HepG2 (cell line): ENCODE results near the gene CYP2W1. TPM values are rescaled to one million over a fixed set of nuclear protein-coding genes. Genes with fewer than 3 reads are reported as not detected.
A peak's percentile ranks its signal among the peaks of the same experiment; 100 is the strongest.

Experiments
- ATAC-seq: fragments of 200-7000 bp; cut with Tn5 transposase; 3 replicates; pipeline ENCODE4 v1.9.1; 2020; ENCODE audit warnings: mild to moderate bottlenecking, moderate library complexity
- BruUV-seq: library from RNA; stranded (reverse); fragments of 400-500 nt; replicated peaks from 2 replicates; lab custom pipeline; 2021; lab: Mats Ljungman, UMichigan
- CTCF ChIA-PET: fragments of 300-600 bp; formaldehyde crosslinking; extraction: SDS; loops from one replicate; lab custom pipeline; 2021; ENCODE audit warnings: low total read pairs, inconsistent platforms, low intra/inter-chr PET ratio; lab: Yijun Ruan, JAX
- POLR2A ChIA-PET: fragments of 350-600 bp; sonication (Branson Sonifier 250); formaldehyde crosslinking; loops from one replicate; lab custom pipeline; 2020; ENCODE audit warnings: antibody characterized with exemption, inconsistent platforms; lab: Yijun Ruan, JAX
- DNase-seq: peaks from one replicate; pipeline ENCODE4 v3.0.0-alpha.2; 2015; ENCODE audit warnings: low spot score
- FAIRE-seq: peaks from 3 replicates; lab custom pipeline; 2011; peaks lifted over from hg19 to GRCh38; lab: Jason Lieb, UNC
- H2AFZ ChIP-seq: one replicate; pipeline ENCODE4 v1.6.1; 2011; ENCODE audit warnings: low read length, inconsistent platforms
- H3K27ac ChIP-seq: fragments of 300-600 bp; 3 replicates; pipeline ENCODE4 v1.8.0; 2011; ENCODE audit warnings: mixed run types, mild to moderate bottlenecking, mixed read lengths, low read length, inconsistent platforms; ENCODE audit not compliant: insufficient read depth; ENCODE audit errors: extremely low read length
- H3K27me3 ChIP-seq, 2 experiments: fragments of 200-600 bp in 1 of 2; 2 replicates in 1 of 2; 3 replicates in 1 of 2; pipeline versions ENCODE4 v1.6.0 to v1.8.0; 2011; ENCODE audit warnings: low read length in 2 of 2, mild to moderate bottlenecking in 2 of 2, moderate library complexity in 2 of 2, inconsistent platforms in 1 of 2; ENCODE audit not compliant: insufficient read depth in 2 of 2, control insufficient read depth in 1 of 2
- H3K36me3 ChIP-seq, 2 experiments: fragments of 200-600 bp in 1 of 2; replicated peaks in 1 of 2; 2 replicates in 1 of 2; 3 replicates in 1 of 2; pipeline versions ENCODE4 v1.5.1 to v1.8.0; 2011; ENCODE audit warnings: low read length in 2 of 2, inconsistent platforms in 1 of 2; ENCODE audit not compliant: insufficient read depth in 2 of 2, control insufficient read depth in 1 of 2
- H3K4me1 ChIP-seq: 2 replicates; pipeline ENCODE4 v1.5.1; 2012; ENCODE audit warnings: low read length, inconsistent platforms; ENCODE audit not compliant: insufficient read depth
- H3K4me2 ChIP-seq: 2 replicates; pipeline ENCODE4 v1.6.0; 2011; ENCODE audit warnings: low read depth, low read length, inconsistent platforms
- H3K4me3 ChIP-seq, 3 experiments: fragments of 200-600 bp in 1 of 3; sonication (generic), shearing (Covaris generic) in 1 of 3; replicated peaks in 1 of 3; 2 replicates each; pipeline ENCODE4 v1.5.1; 2011 to 2016; ENCODE audit warnings: low read length in 3 of 3, inconsistent platforms in 2 of 3, low read depth in 2 of 3, mild to moderate bottlenecking in 2 of 3, control low read depth in 1 of 3, mixed read lengths in 1 of 3; ENCODE audit not compliant: insufficient read depth in 1 of 3
- H3K79me2 ChIP-seq: one replicate; pipeline ENCODE4 v1.6.1; 2011; ENCODE audit warnings: low read length, inconsistent platforms; ENCODE audit not compliant: insufficient read depth
- H3K9ac ChIP-seq: 2 replicates; pipeline ENCODE4 v1.6.0; 2011; ENCODE audit warnings: mild to moderate bottlenecking, low read depth, low read length, inconsistent platforms; ENCODE audit not compliant: insufficient read depth
- H3K9me3 ChIP-seq: 2 replicates; pipeline ENCODE4 v1.5.1; 2012; ENCODE audit warnings: mild to moderate bottlenecking, low read length
- H4K20me1 ChIP-seq: 2 replicates; pipeline ENCODE4 v1.6.0; 2011; ENCODE audit warnings: inconsistent platforms, mild to moderate bottlenecking, low read length, moderate library complexity; ENCODE audit not compliant: insufficient read depth
- ASH2L ChIP-seq: fragments of 300-600, 200-600 bp; sonication (generic); IDR thresholded peaks from 2 replicates; pipeline ENCODE4 v1.7.0; 2017; ENCODE audit warnings: low read depth, mild to moderate bottlenecking, moderate library complexity, mixed read lengths, low read length; ENCODE audit not compliant: insufficient read length
- EEA1 ChIP-seq: sonication (generic); formaldehyde crosslinking; IDR thresholded peaks from 2 replicates; pipeline ENCODE4 v1.5.1; 2020; ENCODE audit warnings: mild to moderate bottlenecking, missing genetic modification reagents, borderline replicate concordance
- MZF1 ChIP-seq: sonication (generic); formaldehyde crosslinking; IDR thresholded peaks from 2 replicates; pipeline ENCODE4 v1.8.1; 2023; ENCODE audit warnings: mild to moderate bottlenecking, missing genetic modification reagents, borderline replicate concordance
- NONO ChIP-seq, 2 experiments: fragments of 450-650 bp in 1 of 2; sonication (generic) in 1 of 2; formaldehyde crosslinking in 1 of 2; IDR thresholded peaks in 1 of 2; conservative IDR thresholded peaks in 1 of 2; 2 replicates each; pipeline versions ENCODE4 v1.6.1 to v1.8.0; 2017 to 2022; ENCODE audit warnings: mild to moderate bottlenecking in 1 of 2, missing genetic modification reagents in 1 of 2, moderate library complexity in 1 of 2
- POLR2A ChIP-seq, 2 experiments: IDR thresholded peaks; 2 replicates each; pipeline ENCODE4 v1.6.1; 2011; ENCODE audit warnings: low read depth in 2 of 2, low read length in 2 of 2, mild to moderate bottlenecking in 1 of 2, moderate library complexity in 1 of 2; ENCODE audit not compliant: insufficient read depth in 1 of 2
- STAG1 ChIP-seq: sonication (generic); formaldehyde crosslinking; IDR thresholded peaks from 2 replicates; pipeline ENCODE4 v1.4.0; 2020; ENCODE audit warnings: missing genetic modification reagents
- TOE1 ChIP-seq: sonication (generic); formaldehyde crosslinking; IDR thresholded peaks from 2 replicates; pipeline ENCODE4 v1.4.0; 2020; ENCODE audit warnings: mild to moderate bottlenecking, missing genetic modification reagents
- ZNF136 ChIP-seq: sonication (generic); formaldehyde crosslinking; IDR thresholded peaks from 2 replicates; pipeline ENCODE4 v1.8.1; 2022; ENCODE audit warnings: low read depth, mild to moderate bottlenecking, moderate library complexity, missing genetic modification reagents
- ZNF160 ChIP-seq: sonication (generic); formaldehyde crosslinking; IDR thresholded peaks from 2 replicates; pipeline ENCODE4 v1.8.0; 2022; ENCODE audit warnings: mild to moderate bottlenecking, inconsistent platforms, missing genetic modification reagents
- ZSCAN30 ChIP-seq: sonication (generic); formaldehyde crosslinking; IDR thresholded peaks from 2 replicates; pipeline ENCODE4 v1.5.0; 2020; ENCODE audit warnings: mild to moderate bottlenecking, missing genetic modification reagents
- WGBS: methylation state at CpG from one replicate; pipeline ENCODE4 v1.1.6; 2017; ENCODE audit warnings: low lambda C conversion rate; 5-methylcytosine and 5-hydroxymethylcytosine counted together
- in situ Hi-C: cut with HindIII; loops from 2 replicates; pipeline ENCODE4 v1.10.0; 2017; ENCODE audit warnings: low pct_unique_long_range_greater_than_20kb; ENCODE audit not compliant: extremely low pct_ligation_motif_present
- intact Hi-C: fragments of 100-400 bp; cut with micrococcal nuclease; formaldehyde crosslinking; loops from one replicate; pipeline ENCODE4 v1.10.0; 2022; ENCODE audit not compliant: unreplicated experiment
- polyA plus RNA-seq, 8 experiments: library from polyadenylated mRNA; depleted of rRNA in 3 of 8; stranded (reverse) in 7 of 8; unstranded in 1 of 8; fragments of >200 nt; fragmentation: Illumina TruSeq in 4 of 8; extraction: Trizol in 4 of 8; gene quantifications; 2 replicates each; pipeline versions ENCODE4 v1.2.1 to v1.2.3, GENCODE V29; 2011 to 2016; ENCODE audit warnings: low read depth in 4 of 8, missing spikeins in 1 of 8, mixed read lengths in 1 of 8; ENCODE audit not compliant: insufficient read depth in 1 of 8
- total RNA-seq, 5 experiments: library from RNA; depleted of rRNA; stranded (reverse); fragments of >200 nt; fragmentation: Illumina TruSeq; extraction: Trizol; gene quantifications; 2 replicates each; pipeline ENCODE4 v1.2.3, GENCODE V29; 2016; ENCODE audit warnings: low read depth in 1 of 5
- TF ChIP-seq, protein P1 (sequence below): sonication (generic); formaldehyde crosslinking; IDR thresholded peaks from 2 replicates; pipeline ENCODE4 v1.5.0; 2020; ENCODE audit warnings: missing genetic modification reagents
- TF ChIP-seq, protein P2 (sequence below), 2 experiments: sonication (generic) in 1 of 2; formaldehyde crosslinking in 1 of 2; IDR thresholded peaks; 2 replicates each; pipeline versions ENCODE4 v1.4.0 to v1.6.1; 2018 to 2020; ENCODE audit warnings: missing genetic modification reagents in 2 of 2, borderline replicate concordance in 1 of 2, low read depth in 1 of 2, mild to moderate bottlenecking in 1 of 2, missing biosample characterization in 1 of 2
- TF ChIP-seq, protein P3 (sequence below): sonication (generic); formaldehyde crosslinking; IDR thresholded peaks from 2 replicates; pipeline ENCODE4 v1.4.0; 2020; ENCODE audit warnings: missing genetic modification reagents, borderline replicate concordance

The CYP2W1 gene
- total and polyA plus RNA-seq, 2 of the 13 experiments (the other 11 are each of a cell fraction or from before 2014, with no cell fraction given) = 19.5 to 31.7 TPM

DNA sequence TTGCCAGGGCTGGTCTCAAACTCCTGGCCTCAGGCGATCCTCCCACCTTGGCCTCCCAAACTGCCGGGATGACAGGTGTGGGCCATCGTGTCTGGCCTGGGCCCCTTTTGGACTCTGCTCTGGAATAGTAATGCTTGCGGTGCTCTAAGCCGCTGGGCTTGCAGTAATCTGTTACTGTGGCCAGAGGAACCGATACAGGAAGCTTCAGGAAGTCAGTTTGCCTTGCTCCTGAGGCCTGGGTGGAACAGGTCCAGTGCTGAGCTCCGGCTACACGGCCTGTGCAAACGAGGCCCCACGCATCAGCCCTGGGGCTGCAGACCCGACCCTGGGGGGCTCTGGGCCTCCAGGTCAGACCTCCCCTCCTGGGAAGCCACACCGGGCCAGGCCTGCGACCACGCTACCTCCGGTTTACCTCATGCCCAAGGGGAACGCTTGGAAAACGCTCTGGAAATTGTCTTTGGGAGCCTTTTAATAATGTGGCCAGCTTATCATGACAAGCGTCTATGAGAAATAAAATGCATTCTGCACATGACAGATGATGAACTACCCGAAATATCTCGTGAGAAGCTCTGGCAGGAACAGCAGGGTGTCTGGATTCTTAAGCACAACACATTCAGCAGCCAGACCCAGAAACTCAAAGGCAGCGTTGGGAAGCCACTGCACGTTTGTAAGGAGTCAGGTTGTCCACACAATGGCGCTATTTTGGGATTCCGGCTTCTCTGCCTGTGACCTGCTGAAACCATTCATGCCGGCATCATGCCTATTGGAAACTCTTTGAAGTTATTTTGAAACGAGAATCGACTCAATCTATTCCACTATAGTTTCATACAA lies 18.4 kb upstream of the CYP2W1 start:
- H2AFZ ChIP-seq = no peak overlapping the region
- peak; percentile 64 for DNase-seq
- peaks cover 13% of the 10 kb centered on the region; the same call in 1 of the 2 replicates for H4K20me1 ChIP-seq
- ChIA-PET POLR2A (interaction anchor here (1.0 to 4.5 kb wide), 4 partner anchors 10 to 63 kb away, joined by 5 to 48 read pairs (median 30); partner anchors contain the start of gene COX19), CTCF (interaction anchor here (1.3 to 2.4 kb wide), 2 partner anchors 18 to 28 kb away, joined by 3 to 14 read pairs; partner anchors contain the start of gene CYP2W1)
- no peaks in the 10 kb centered on the region for H3K27me3 ChIP-seq
- BruUV-seq = no TSS peak
- H3K79me2 ChIP-seq = peaks cover 3% of the 10 kb centered on the region
- peak; percentile 74 for FAIRE-seq
- intact Hi-C loops = no loop called here
- H3K27ac ChIP-seq = peak overlapping the region; percentile 59
- peak overlapping the region; percentile 62 for H3K9ac ChIP-seq
- H3K9me3 ChIP-seq = no peaks in the 10 kb centered on the region
- peaks cover 10 to 32% of the 10 kb centered on the region in 2 experiments for H3K36me3 ChIP-seq
- peak; percentile 48 for ATAC-seq
- peak overlapping the region; percentile 86 for H3K4me2 ChIP-seq
- in situ Hi-C loops = no loop called here
- 37% methylated on average over 16 of the region's 27 CpGs for WGBS
- H3K4me3 ChIP-seq = peak overlapping the region in 1 of 3 experiments; percentile 72; a peak in 2 of 6 replicates
- H3K4me1 ChIP-seq = peaks cover 55% of the 10 kb centered on the region
- no peak for TF ChIP-seq NONO (IDR thresholded peaks at IDR 0.05)
- TF ChIP-seq NONO (CRISPR knock-in tag; conservative IDR thresholded peaks at IDR 0.05) = peak; percentile 70
- no peak for TF ChIP-seq TOE1 (CRISPR knock-in tag)
- TF ChIP-seq, protein P1, sequence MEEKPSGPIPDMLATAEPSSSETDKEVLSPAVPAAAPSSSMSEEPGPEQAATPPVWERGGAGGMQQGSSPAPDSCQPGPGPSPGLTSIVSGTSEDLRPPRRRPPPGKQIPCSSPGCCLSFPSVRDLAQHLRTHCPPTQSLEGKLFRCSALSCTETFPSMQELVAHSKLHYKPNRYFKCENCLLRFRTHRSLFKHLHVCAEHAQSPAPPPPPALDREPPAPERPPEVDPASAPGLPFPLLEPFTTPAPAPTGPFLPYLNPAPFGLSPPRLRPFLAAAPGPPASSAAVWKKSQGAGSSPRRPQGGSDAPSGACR (CRISPR knock-in tag) = 0 out of 2 replicates have a peak, but pooled peaks have one; percentile 36
- 0 out of 2 replicates have a peak, but pooled peaks have one; percentile 26 for TF ChIP-seq STAG1 (CRISPR knock-in tag)
- TF ChIP-seq, protein P2, sequence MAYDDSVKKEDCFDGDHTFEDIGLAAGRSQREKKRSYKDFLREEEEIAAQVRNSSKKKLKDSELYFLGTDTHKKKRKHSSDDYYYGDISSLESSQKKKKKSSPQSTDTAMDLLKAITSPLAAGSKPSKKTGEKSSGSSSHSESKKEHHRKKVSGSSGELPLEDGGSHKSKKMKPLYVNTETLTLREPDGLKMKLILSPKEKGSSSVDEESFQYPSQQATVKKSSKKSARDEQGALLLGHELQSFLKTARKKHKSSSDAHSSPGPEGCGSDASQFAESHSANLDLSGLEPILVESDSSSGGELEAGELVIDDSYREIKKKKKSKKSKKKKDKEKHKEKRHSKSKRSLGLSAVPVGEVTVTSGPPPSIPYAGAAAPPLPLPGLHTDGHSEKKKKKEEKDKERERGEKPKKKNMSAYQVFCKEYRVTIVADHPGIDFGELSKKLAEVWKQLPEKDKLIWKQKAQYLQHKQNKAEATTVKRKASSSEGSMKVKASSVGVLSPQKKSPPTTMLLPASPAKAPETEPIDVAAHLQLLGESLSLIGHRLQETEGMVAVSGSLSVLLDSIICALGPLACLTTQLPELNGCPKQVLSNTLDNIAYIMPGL (CRISPR knock-in tag; IDR thresholded peaks at IDR 0.05; ENCODE audit: borderline replicate concordance in 1 of 2, low read depth in 1 of 2) = peak; percentile 5 to 41; a peak in 2 of 4 replicates
- no peak for TF ChIP-seq ZNF136 (CRISPR knock-in tag)
- TF ChIP-seq, protein P3, sequence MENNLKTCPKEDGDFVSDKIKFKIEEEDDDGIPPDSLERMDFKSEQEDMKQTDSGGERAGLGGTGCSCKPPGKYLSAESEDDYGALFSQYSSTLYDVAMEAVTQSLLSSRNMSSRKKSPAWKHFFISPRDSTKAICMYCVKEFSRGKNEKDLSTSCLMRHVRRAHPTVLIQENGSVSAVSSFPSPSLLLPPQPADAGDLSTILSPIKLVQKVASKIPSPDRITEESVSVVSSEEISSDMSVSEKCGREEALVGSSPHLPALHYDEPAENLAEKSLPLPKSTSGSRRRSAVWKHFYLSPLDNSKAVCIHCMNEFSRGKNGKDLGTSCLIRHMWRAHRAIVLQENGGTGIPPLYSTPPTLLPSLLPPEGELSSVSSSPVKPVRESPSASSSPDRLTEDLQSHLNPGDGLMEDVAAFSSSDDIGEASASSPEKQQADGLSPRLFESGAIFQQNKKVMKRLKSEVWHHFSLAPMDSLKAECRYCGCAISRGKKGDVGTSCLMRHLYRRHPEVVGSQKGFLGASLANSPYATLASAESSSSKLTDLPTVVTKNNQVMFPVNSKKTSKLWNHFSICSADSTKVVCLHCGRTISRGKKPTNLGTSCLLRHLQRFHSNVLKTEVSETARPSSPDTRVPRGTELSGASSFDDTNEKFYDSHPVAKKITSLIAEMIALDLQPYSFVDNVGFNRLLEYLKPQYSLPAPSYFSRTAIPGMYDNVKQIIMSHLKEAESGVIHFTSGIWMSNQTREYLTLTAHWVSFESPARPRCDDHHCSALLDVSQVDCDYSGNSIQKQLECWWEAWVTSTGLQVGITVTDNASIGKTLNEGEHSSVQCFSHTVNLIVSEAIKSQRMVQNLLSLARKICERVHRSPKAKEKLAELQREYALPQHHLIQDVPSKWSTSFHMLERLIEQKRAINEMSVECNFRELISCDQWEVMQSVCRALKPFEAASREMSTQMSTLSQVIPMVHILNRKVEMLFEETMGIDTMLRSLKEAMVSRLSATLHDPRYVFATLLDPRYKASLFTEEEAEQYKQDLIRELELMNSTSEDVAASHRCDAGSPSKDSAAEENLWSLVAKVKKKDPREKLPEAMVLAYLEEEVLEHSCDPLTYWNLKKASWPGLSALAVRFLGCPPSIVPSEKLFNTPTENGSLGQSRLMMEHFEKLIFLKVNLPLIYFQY (CRISPR knock-in tag) = 0 out of 2 replicates have a peak, but pooled peaks have one; percentile 22
- no peak for TF ChIP-seq ZNF160 (CRISPR knock-in tag)
- no peak for TF ChIP-seq ZSCAN30
- peak; percentile 82; the same call in 1 of the 2 replicates for TF ChIP-seq EEA1 (CRISPR knock-in tag)
- 0 out of 2 replicates have a peak, but pooled peaks have one; percentile 72 for TF ChIP-seq MZF1
- TF ChIP-seq POLR2A (IDR thresholded peaks at IDR 0.05; ENCODE audit: insufficient read depth in 1 of 2, low read depth in 2 of 2, low read length in 2 of 2) = peak in 1 of 2 experiments; percentile 64; a peak in 2 of 4 replicates
- TF ChIP-seq ASH2L = peak; percentile 3
